ENCODE data around the gene RHNO1. TPM values are rescaled to one million over a fixed set of nuclear protein-coding genes. Genes with fewer than 3 reads are reported as not detected.

RHNO1 gene
- total and polyA plus RNA-seq, 2 of the 13 experiments (the other 11 are each of a cell fraction or from before 2014, with no cell fraction given) = 27.2 to 49.6 TPM

DNA sequence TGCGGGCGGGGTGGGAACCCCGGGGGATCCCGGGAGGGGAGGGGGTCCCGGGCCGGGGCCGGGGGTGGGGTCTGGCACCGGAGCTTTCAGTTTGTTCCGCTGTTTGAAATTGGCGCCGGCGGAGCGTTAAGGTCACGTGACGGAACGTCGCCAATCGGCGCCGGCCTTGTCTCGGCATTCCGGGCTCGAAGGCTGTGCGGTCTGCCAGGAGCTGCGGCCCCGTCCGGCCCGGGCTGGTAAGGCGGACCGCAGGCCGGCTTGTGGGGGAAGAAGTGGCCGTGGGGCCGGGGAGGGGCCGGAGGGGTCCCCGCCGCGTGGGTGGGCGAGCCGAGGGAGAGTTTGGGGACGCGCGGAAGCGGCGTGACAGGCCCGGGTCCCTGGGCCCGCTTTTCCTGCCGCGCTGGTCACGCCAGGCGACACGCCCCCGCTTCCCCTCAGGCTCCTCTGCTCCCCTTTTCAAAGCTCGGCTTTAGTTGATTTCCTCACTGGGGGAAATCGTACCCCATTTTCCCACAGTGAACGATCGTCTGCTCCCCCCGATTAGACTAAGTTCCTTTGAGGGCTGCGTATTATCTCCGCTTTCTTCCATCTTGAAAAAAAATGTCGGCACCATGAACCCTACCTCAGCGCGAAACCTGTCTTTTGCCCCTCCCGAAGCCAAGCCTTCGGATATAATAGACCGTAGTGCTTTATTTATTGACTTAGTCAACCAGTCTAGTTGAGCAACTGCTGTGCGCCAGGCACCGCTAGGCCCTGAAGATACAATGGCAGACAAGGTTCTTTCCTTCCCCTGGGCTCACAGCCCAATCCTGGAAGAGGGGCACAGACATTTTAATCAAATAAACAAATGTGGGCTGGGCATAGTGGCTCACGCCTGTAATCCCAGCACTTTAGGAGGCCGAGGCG, at the start of gene RHNO1, which contains the start of gene FOXM1 (continued):
- TF ChIP-seq ZNF318 (CRISPR knock-in tag; IDR thresholded peaks at IDR 0.05) (no peak), PAWR (CRISPR knock-in tag; IDR thresholded peaks at IDR 0.05; ENCODE audit: borderline replicate concordance) (no peak), RFX5 (IDR thresholded peaks at IDR 0.05; ENCODE audit: low read depth, low read length) (no peak), ZNF616 (CRISPR knock-in tag; IDR thresholded peaks at IDR 0.05; ENCODE audit: low read depth) (no peak), SP1 (IDR thresholded peaks at IDR 0.05) (no peak), SP1 (CRISPR knock-in tag; IDR thresholded peaks at IDR 0.05) (no peak), KMT2A (CRISPR knock-in tag; IDR thresholded peaks at IDR 0.05) (peak; percentile 54; the same call in 1 of the 2 replicates), ZFP41 (CRISPR knock-in tag; IDR thresholded peaks at IDR 0.05; ENCODE audit: borderline replicate concordance) (no peak; the same call in 1 of the 2 replicates), ARID2 (CRISPR knock-in tag; IDR thresholded peaks at IDR 0.05; ENCODE audit: borderline replicate concordance) (peak; percentile 74; the same call in 1 of the 2 replicates), ZFP36 (IDR thresholded peaks at IDR 0.05; ENCODE audit: borderline replicate concordance, low read depth, low read length, partially characterized antibody) (no peak), JUN (CRISPR knock-in tag; IDR thresholded peaks at IDR 0.05) (no peak), YEATS4 (CRISPR knock-in tag; IDR thresholded peaks at IDR 0.05; ENCODE audit: borderline replicate concordance) (peak; percentile 79; the same call in 1 of the 2 replicates), ZNF280D (CRISPR knock-in tag; IDR thresholded peaks at IDR 0.05) (no peak), MTERF4 (CRISPR knock-in tag; IDR thresholded peaks at IDR 0.05) (0 out of 2 replicates have a peak, but pooled peaks have one; percentile 27)
- TF ChIP-seq, protein P1, sequence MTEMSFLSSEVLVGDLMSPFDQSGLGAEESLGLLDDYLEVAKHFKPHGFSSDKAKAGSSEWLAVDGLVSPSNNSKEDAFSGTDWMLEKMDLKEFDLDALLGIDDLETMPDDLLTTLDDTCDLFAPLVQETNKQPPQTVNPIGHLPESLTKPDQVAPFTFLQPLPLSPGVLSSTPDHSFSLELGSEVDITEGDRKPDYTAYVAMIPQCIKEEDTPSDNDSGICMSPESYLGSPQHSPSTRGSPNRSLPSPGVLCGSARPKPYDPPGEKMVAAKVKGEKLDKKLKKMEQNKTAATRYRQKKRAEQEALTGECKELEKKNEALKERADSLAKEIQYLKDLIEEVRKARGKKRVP (CRISPR knock-in tag; IDR thresholded peaks at IDR 0.05) = no peak
